ENCODE measurements around the gene TBC1D22A.

TBC1D22A gene

DNA sequence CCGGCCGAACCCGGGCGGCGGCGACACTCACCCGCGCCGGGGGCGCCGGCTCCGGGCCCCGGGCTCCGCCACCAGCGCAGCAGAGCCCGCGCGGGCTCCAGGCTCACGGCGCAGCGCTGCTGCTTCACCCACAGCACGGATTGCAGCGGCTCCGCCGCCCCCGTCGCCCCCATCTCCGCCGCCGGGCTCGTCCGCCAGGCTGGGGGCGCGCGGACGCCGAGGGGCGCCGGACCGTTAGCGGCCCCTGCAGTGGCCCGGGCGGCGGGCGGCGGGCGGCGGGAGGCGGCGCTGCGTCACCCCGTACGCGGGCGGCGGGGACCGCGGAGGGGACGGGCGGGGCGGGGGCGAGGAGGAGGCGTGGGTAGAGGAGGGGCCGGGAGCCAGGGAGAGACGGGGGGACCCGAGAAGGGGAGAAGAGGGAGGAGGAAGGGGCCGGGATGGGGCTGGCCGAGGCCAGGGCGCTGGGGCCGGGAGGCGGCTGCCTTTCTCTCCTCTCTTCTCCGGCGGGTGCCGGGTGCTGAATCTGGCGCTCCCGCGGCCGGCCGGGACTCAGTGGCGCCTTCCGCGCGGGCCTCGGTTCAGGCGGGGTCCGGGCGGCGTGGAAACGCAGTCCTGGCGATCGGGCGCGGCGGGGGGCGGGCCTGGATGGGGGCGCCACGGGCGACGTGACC, 24.3 kb upstream of the TBC1D22A start, which contains the start of gene CERK:
Gene CERK (minus strand): TSS at position 277 of the 671 bp plus-strand sequence. CDS start 104 bp downstream, at position 173.
- peak; percentile 88 for DNase-seq

DNA sequence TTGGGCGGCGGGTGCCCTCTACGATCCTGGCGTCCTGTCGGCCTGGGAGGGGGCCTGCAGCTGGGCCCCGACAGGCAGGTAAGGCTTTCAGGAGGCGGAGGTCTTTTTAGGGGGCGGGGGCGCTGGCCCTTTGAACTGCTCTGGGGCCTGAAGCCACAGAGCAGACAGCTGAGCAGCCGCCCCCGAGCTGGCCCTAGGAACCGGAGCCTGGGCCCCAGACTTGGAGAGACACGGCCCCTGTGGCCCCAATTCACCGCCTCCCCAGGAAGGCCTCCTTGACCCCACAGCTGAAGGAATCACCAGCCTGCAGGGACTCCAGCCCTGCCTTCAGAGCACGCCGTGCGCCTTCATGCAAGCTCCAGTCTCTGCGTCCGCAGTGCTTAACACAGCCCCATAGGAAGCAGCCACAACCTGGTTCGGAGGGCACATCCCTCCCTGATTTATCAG, 23.8 kb upstream of the TBC1D22A start:
- no peak for DNase-seq

DNA sequence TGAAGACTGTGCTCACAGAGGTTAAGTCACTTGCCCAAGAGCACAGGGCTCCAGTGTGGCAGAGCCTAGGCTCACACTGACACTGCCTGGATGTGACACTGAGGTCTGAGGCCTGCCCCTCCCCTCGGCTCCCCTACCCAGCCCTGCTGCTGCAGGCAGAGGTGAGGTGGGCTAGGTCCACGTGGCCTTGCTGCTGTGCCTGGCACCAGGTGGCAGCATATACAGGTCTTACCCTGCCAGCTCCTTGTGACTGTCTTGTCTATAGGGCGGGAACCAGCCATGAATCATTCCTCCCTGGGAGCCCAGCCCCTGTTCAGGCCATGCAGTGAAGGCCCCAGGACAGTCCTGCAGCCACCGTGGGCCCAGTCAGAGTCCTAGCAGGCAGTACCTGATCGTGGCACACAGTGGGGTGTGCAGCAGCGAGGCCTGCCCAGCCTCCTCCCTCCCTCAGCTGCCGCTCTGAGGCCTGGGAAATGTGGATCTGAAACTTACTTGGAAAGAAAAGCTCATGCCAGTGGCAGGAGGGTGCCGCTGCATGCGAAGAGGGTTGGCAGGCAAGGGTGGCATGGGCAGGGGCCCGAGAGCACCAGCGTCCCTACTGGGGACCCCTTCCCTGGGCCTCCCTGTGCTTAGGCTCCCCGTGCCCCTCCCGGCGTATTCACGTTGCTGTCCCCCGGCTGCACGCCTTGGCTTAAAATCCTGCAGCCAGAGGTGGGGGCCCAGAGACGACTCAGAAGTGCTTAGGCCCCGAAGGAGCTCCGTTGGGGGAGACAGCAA, 23.2 kb upstream of the TBC1D22A start:
- peak; percentile 93 for DNase-seq

DNA sequence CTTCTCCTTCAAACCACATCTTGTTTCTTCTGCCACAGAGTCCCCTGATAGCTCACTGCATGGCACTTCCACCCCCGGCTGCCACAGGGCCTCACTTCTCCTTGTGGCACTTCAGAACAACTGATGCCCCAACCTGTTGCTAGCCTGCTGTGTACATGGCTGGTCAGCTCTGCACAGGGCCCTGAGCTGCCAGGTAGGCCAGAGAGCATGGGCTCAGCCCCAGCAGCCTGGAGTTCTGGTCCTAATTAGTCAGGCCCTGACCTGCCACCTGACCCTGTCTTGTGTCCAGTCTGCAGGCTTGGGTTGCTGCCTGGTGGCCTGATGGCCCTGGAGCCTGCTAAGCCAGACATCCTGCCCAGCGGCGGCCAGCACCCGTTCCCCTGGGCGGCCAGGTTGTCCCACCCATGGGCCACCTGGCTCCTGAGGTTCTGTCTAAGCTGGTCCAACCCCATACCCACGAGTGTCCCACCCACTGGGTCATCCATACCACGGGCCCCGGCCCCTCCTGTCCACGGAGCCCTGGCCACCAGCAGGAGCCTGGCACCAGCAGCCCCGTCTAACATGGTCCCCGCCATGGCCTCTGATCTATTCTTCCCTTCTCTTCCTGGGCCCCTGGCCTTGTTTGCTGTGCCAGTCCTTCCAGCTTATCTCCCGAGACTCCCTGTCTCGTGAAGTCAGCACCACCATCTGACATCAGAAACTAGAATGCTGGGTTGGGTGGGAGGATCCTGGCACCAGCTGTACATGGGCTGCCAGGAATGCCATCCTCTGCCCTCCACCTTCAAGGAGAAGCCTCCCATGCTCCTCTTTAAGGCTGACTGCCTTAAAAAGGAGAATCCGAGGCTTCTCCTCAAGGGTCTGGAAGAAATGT, 21.3 kb upstream of the TBC1D22A start:
- DNase-seq, result no peak

DNA sequence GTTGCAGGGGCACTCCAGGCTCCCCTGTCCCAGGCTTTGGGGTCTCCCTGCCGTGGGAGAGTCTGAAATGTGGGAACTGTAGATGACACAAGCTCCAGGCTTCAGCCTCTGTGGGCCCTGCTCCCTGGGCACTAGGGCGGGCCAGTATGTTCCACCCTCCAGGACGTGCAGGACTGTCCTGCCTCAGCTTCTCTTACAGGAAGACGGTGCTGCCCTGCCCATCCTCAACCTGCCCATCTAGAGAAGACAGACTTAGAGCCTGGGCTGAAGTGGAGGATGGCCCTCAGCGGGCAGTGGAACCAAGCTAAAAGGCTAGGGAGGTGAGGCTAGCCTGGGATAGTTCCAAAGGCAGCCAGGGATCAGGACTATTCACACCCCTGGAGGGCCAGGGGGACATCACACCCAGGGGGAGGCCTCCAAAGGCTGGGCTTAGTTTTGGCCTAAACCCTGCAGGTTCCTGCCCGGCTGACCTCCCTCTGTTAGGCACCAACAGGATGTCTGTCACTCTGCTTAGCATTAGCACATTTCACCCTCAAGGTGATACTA, 20.4 kb upstream of the TBC1D22A start:
- no peak for DNase-seq

DNA sequence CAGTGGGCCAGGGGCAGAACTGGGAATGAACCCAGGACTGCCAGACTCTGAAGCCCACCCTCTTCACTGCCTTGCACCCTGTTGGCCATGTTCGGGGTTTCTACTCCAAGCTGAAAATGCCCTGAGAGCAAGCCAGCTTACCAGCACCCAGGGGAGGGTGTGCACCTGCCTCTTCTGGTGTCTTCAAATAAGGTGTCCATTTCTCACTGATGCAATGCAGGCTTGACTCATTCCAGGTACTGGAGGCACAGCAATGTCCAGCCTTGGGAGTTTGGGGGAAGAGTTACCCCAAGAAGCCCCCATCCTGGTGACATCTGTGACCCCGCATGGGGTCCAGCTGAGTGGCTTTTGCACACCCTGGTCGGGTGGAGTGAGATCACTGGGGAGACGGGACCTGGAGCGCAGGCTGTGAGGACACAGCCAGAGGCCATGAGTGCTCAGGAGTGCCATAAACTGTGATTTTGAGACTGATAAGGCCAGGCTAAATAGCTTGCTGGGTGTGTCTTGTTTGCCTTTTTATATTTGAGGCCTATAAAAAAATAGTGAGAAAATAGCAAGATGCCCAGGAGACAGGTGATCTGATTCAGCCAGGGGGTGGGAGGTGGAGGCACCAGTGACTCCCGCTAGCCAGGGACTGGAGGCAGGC, 19.8 kb upstream of the TBC1D22A start:
- DNase-seq, result no peak

DNA sequence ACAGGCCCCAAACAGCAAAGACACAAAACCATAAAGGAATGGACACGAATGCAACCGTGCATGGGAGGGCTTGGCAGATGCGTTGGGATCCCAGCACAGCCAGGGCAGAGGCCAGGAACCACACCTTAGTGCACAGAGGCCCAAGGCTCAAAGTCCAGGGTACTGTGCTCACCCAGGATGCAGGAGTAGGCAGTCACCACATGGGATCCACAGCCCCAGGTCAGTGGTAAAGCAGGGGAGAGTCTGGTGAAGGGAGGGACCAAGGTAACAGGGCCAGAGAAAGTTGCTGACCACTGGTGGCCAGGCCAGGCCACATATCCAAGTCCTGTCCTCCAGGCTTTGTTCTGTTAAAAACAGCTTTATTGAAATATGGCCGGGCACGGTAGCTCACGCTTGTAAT, 17.9 kb upstream of the TBC1D22A start:
- DNase-seq, result no peak

DNA sequence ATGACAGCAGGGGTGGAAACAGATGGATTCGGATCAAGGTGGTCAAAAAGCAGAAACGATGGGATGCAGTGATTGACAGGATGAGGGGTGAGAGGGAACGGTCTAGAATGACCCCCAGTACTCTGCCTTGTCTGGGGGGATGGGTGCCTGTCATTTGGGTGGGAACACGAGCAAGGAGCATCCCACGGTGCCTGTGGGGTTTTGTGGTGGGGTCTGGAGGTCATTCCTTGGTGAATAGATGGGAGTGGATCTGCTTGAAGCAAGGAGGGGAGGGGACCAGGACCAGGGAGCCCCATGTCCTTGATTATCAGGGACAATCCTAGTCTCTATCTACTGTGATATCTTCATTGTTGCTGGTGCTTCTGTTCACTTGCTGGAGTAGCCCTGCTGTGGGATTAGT, 16.3 kb upstream of the TBC1D22A start:
- DNase-seq, result no peak

DNA sequence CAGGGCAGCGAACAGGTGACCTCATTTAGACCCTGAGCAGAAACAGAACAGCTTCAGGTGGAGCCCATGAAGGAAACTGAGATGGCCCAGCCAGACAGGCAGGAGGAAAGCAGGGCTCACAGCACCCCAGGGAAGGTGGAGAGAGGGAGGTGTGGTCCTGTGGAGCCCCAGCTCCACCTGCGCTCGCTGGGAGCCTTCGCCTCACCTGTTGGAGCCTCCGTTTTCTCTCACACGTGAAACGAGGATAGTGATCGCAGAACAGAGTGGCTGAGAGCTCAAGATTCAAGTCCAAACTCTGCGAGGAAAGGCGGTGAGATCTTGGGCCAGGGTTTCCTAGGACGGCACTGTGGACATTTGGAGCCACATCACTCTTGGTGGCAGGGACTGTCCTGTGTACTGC, 15.8 kb upstream of the TBC1D22A start:
- DNase-seq, result no peak

DNA sequence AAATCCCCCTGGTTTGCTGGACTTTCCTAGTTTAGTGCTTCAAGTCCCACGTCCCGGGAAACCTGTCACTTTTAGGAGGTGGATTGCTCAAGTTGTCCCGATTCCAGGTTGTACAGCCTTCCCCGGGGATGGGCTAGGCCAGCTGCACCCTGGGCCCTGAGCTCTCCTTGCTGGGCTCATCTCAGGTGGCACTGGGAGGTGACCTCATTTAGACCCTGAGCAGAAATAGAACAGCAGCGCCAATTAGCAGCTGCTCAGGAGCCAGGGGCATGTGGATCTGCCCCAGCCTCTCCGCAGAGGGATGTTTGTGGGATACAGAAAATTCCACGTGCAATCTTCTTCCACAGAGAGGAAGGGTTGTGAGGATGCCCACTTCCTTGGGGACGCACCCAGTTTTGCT, 14.8 kb upstream of the TBC1D22A start:
- DNase-seq, result no peak

DNA sequence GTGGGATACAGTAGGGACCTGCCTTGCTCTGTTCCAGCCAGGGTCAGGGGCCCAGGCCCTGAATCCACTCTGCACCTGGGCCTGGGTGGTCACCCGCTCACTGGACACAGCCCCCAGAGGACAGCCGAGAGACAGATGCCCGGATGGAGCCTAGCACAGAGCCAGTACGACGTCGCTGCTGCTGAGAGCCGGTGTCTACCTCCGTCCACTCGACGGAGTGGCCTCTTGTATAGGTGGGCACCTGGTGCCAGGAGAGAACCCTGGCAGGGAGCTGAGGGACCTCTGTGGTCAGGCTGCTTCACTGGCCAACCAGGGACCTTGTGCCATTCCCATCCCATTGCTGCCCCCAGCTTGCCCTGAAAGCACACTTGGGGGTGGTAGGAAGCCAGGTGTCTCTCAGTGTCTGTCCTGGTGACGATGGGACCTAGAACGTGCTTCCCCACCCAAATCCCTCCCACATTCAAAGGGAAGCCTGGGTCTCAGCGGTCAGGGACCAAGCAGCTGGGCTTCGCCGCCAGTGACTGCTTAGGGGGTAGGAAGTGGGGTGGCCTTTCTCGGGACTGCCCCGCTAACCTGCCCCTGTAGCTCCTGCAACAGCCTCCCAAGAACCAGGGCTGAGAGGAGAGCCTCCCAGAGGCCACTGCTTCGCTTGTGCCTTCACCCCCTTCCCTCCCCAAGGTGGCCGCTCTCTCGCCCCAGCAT, 14.1 kb upstream of the TBC1D22A start:
- DNase-seq, result no peak

DNA sequence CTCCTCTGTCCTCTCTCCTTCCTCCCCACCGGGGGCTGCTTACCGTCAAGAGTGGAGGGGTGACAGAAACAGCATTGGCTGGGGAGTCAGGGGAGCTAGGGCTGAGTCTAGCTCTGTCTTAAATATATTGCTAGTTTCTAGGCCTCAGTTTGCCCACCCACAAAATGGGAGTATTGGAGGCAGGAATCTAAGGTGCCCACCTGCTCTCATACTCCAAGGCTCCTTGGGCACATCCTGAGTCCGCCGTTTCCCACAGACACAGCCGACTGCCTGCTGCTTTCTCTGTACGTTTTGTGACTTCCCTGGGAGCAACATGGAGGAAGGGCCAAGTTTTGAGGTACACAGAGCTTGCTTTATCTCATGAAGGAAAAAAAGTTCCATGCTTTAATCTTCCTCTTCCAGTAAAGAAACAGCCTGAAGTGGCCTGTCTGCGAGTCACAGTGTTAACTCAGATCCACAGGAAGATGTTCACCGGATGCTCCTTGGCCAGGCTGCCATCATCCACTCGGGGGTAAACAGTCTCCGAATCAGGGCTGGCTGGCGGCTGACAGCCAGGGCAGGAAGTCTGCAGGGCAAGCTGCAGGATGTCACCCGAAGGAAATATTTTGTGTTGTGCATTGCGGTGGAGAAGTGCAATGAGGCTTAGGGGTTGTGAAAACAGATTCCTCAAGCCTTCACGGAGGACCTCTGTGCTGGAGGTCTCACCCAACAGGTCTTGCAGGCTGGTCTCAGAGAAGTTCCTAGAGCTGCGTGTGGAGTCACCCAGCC, 13.4 kb upstream of the TBC1D22A start:
- no peak for DNase-seq

DNA sequence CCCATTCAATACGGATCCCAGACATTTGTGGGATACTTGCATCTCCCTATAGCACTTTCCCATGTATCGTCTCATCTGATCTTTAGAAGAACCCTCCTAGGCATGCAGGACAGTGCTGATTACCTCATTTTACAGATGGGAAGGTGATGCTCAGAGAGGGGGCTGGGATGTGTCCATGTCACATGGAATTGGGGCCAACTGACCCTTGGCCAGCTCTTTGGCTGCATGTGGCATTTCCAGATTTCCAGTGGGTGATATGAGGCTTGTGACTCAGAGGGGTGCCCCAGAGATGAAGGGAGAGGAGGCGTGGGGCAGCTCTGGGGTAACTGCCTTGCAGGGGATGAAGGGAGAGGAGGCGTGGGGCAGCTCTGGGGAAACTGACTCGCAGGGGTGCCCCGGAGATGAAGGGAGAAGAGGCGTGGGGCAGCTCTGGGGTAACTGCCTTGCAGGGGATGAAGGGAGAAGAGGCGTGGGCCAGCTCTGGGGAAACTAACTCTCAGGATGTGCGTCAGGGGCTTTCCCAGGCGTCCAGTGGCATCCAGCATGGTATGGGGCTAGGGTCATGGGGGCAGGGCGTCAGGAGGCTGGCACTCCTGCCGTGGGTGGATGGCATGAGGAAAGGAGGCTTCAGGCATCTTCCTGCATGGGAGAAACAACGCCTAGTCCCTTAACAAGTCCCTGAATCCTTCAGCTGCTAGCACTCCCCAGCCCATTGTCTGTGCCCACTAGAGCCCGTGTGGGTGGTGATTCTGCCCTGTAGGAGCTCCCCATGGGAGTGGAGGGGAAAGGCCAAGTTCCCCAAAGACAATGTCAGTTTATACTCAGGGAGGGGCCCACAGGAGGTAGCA, 12.5 kb upstream of the TBC1D22A start:
- DNase-seq, result no peak

DNA sequence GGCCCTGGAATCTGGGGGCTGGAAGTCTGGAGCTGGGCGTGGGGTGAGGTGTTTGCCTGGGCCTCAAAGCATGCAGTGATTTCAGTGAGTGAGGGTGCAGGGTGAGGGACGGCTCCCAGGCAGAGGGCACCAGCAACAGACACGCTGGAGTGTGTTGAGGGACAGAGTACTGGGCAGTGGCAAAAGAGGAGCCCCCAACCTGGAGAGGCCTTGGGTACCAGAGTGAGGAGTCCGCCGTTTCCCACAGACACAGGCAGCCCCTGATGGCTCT, 12.0 kb upstream of the TBC1D22A start:
- no peak for DNase-seq

DNA sequence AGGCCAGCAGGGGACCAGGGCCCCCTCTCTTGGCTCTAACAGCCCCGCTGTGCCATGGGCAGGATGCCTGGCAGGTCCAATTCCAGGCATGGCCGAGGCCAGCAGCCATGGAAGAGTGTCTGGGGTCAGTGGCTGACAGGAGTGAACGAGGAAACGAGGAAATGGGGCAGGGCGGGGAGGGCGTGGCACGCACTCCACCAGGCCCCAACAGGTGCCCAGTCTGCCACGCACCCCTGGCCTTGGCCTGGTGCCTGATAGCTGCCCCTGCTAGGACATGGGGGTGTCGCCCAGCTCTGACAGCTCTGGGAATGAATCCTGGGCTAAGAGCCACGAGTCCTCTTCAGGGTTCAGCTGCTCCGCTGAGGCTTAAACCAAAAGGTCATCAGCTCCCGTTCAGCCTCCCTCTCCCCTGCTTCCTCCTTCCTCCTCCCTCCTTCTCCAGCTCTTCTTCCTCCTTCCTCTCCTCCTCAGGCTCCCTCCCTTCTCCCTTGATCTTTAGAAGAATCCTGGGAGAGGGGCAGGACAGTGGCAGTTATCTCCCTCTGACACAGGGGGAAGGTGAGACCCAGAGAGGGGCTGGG, 11.5 kb upstream of the TBC1D22A start:
- no peak for DNase-seq

DNA sequence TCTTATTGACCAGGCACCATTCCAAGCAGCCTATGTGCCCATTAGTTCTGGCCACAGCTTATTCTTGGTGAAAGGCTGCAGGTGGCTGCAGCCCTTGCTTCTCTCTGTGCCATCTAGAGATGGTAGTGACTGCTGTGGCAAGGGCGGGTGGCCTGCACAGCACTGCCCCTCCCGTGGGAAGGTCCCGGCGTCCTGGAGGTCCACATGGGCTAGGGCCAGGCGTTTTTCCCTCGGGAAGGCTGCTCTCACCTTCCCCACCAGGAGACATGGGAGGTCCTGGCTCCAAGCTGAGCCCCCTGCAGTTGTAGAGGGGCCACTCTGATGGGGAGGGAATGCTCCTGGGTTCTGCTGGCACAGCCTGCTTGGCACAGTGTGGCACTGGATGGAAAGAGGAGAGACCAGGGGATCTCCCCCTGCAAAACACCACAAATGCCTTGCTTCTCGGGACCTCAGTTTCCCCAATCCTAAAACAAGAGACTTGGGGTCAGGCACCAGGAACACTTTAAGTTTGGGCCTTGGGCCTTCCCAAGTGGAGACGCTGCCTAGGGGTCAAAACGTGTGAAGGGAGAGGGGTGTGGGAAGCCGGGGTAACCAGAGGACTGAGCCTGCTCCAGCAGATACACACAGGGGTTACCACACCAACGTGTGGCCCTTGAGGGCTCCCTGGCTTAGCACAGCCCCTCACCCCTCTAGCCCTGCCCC, 10.0 kb upstream of the TBC1D22A start:
- DNase-seq, result no peak

DNA sequence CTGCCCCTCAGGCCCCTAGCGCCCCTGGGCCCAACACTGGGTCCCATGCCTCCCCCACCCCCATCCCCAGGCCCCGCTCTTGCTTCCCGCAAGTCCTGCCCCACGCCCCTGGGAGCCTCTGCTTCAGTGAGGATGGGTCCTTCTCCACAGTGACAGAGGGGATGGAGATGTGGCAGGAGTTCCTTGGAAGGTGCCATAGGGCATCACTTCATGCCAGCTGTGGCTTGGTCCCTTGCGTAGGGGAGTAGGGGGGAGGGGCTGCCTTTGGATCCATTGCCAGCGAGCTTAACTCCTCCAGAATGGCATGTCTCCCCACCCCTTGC, 9.5 kb upstream of the TBC1D22A start:
- DNase-seq, result no peak

DNA sequence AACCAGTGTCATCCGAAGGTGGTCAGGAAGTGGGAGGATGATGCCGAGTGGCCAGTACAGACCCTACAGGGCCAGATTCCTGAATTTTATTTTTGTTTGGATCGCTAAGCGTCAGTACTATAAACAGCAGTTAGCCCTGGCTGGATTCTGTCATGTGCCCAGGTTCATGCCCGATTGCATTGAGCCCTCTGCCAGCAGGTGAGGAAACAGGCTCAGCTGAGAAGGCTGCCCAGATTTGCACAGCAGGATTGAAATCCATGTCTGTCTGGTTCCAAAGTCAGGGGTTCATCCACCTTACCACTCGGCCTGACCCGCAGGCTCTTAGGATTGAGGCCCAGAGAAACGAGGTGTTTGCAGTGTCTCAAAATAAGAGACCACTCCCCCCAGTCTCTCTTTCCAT, 9.1 kb upstream of the TBC1D22A start:
- no peak for DNase-seq

DNA sequence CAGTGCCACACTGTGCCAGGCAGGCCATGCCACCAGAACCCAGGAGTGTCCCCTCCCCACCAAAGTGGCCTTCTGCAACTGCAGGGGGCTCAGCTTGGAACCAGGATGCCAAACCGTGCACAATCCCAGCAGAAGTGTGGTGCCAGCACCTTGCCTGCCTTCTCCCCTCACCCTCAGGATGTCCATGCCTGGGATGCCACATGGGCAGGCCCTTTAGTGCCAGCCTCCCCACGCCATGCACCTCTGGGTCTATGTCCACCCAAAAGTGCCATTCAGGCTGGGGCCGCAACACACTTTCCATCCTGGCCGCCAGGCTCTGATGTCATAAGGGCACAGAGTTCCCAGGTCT, 8.7 kb upstream of the TBC1D22A start:
- no peak for DNase-seq
